Sigmoid colon (tissue), 4 donors: ENCODE data around the gene RIC1.

Experiments
- EP300 ChIP-seq, 4 donors: sonication (generic); formaldehyde crosslinking; IDR thresholded peaks; one replicate each; pipeline ENCODE4 v1.6.1; 2017; ENCODE audit warnings: antibody characterized with exemption in 4 of 4
- POLR2A ChIP-seq, 2 donors: fragments of 450-650 bp; IDR thresholded peaks; one replicate each; pipeline ENCODE4 v1.6.1; 2016; ENCODE audit warnings: antibody characterized with exemption in 2 of 2, mild to moderate bottlenecking in 2 of 2, moderate library complexity in 2 of 2
- POLR2AphosphoS5 ChIP-seq, 4 donors: sonication (generic); formaldehyde crosslinking; IDR thresholded peaks; one replicate each; pipeline ENCODE4 v1.6.1; 2017; ENCODE audit warnings: antibody characterized with exemption in 4 of 4
- TF ChIP-seq, protein P1 (sequence below), 4 experiments: fragments of 450-650 bp in 3 of 4; fragments of 200-600 bp in 1 of 4; IDR thresholded peaks; one replicate each; pipeline ENCODE4 v1.5.1; 2016 to 2019; ENCODE audit warnings: antibody characterized with exemption in 4 of 4, mild to moderate bottlenecking in 3 of 4, moderate library complexity in 2 of 4

DNA sequence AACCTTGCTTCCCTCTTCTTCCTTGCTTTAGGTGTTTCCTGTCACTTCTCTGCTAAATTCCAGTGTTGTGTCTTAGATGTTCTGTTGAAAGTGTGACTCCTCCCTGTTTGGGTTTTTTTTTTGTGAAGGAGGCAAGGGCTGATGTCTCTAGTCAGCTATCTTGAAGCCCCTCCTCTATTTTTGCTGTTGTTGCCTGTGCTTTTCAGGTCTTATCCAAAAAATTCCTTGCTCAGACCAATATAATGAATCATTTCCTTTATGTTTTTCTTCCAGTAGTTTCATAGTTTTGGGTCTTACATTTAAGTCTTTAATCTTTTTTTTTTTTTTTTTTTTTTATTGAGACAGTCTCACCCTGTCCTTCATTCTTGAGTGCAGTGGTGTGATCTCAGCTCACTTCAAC is 22.3 kb downstream of the RIC1 start:
- no peak for TF ChIP-seq POLR2A (IDR thresholded peaks at IDR 0.05)
- TF ChIP-seq, protein P1, sequence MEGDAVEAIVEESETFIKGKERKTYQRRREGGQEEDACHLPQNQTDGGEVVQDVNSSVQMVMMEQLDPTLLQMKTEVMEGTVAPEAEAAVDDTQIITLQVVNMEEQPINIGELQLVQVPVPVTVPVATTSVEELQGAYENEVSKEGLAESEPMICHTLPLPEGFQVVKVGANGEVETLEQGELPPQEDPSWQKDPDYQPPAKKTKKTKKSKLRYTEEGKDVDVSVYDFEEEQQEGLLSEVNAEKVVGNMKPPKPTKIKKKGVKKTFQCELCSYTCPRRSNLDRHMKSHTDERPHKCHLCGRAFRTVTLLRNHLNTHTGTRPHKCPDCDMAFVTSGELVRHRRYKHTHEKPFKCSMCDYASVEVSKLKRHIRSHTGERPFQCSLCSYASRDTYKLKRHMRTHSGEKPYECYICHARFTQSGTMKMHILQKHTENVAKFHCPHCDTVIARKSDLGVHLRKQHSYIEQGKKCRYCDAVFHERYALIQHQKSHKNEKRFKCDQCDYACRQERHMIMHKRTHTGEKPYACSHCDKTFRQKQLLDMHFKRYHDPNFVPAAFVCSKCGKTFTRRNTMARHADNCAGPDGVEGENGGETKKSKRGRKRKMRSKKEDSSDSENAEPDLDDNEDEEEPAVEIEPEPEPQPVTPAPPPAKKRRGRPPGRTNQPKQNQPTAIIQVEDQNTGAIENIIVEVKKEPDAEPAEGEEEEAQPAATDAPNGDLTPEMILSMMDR (IDR thresholded peaks at IDR 0.05) = no peak
- no peak for TF ChIP-seq EP300 (IDR thresholded peaks at IDR 0.05)
- TF ChIP-seq POLR2AphosphoS5 (IDR thresholded peaks at IDR 0.05) = no peak
